NCI-H2196 treated with DMSO at 0.1 percent for 48 hours (cell line): ENCODE results near the gene RECQL5.

Source experiments
- DNase-seq: peaks from one replicate; lab custom pipeline; 2025; ENCODE audit not compliant: unreplicated experiment; lab: John Stamatoyannopoulos, UW

Gene RECQL5

GRCh38 chr17:75619506-75620431, 47.2 kb downstream of the RECQL5 start:
- no peak for DNase-seq

- DNase-seq = no peak
These were observed 49.3 kb downstream of the RECQL5 start for GRCh38 chr17:75617675-75618074.

- no peak for DNase-seq
These were observed 49.7 kb downstream of the RECQL5 start for GRCh38 chr17:75617218-75617617.

- no peak for DNase-seq
These were observed 50.3 kb downstream of the RECQL5 start for GRCh38 chr17:75616521-75617122.

- no peak for DNase-seq
These were observed 51.7 kb downstream of the RECQL5 start for GRCh38 chr17:75615301-75615700.

DNA sequence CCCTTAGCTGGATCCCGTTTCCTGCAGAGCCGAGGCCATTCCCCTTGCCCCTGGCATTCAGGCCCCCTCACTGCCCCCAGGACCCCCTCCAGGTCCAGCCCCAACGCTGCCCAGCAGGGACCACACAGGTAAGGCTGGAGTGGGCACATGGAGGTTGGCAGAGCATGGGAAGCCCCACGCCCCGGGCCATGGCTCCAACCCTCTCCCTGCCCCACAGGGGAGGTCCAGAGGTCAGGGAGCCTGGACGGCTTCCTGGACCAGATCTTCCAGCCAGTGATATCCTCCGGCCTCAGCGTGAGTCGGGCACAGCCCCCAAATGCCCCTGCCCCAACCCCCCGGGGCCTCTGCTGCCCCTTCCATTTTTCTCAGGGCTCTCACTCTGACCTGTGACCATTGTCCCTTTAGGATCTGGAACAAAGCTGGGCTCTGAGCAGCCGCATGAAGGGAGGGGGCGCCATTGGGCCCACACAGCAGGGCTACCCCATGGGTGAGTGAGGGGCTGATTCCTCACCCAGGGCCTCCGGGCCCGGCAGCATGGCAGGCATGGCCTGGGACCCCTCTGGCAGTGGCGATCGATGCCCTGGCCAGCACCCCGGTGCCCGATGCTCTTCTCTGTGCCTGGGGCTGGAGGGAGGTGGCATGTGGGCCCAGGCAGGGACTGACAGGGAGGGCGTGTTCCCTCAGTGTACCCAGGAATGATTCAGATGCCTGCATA, 52.2 kb downstream of the RECQL5 start:
- DNase-seq = no peak

GRCh38 chr17:75614006-75614405, 52.9 kb downstream of the RECQL5 start:
- no peak for DNase-seq

- DNase-seq = no peak
These were observed 53.9 kb downstream of the RECQL5 start for GRCh38 chr17:75612906-75613626.

DNA sequence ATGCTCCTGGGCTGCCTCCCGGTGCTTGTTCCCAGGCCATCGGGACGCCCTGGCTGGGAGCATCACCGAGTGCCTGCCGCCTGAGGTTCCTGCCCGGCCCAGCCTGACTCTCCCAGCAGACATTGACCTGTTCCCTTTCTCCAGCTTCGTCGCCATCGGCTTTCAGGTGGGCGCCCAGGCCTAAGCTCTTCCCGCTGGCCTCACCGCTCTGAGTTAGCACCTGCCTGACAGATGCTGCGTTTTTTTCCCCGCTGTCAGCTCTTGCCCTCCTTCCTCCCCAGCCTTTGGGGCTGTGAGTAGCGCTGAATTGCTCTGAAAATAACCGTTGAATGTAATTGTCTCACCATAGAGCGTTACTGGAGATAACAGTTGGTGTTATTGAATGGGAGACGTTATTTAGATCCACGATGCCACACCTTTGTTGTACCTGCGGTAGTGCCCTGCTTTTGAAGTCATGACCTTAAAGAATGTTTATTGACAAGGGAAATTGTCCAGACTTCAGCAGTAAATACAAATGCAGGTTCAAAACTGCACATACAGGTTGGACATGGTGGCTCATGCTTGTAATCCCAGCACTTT, 55.0 kb downstream of the RECQL5 start:
- no peak for DNase-seq

GRCh38 chr17:75610103-75610984, 56.6 kb downstream of the RECQL5 start:
- no peak for DNase-seq

DNA sequence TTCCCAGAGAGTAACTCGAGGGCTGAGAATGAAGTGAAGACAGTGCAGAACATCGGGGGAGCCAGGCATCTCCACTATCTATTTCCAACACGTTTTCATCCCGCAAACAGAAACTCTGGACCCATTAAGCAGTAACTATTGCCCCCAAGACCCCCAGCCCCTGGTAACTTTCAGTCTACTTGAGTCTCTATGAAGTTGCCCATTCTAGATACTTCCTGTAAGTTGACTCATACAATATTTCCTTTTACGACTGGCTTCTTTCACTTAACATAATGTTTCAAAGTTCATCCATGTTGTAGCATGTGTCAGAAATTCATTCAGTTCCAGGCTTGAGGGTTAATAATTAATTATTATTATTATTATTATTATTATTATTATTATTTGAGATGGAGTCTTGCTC, 59.9 kb downstream of the RECQL5 start:
- DNase-seq = no peak

DNA sequence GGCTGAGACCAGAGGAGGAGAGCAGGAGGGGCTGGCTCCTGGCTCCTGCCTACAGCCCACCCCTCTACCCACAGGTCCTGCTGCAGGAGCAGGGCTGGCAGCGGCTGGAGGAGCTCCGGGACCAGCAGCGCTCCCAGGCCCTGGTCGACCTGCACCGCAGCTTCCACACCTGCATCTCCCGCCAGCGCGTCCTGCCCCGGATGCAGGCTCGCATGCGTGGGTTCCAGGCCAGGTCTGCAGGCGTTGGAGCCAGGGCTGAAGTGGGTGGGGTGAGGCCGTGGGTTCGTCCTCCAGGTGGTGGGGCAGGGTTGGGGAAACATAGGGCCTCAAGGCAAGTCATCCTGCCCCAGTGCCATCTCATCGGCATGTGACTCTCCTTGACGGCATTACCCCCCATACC, 61.2 kb downstream of the RECQL5 start:
- no peak for DNase-seq

GRCh38 chr17:75604034-75604695, 62.8 kb downstream of the RECQL5 start:
- no peak for DNase-seq

DNA sequence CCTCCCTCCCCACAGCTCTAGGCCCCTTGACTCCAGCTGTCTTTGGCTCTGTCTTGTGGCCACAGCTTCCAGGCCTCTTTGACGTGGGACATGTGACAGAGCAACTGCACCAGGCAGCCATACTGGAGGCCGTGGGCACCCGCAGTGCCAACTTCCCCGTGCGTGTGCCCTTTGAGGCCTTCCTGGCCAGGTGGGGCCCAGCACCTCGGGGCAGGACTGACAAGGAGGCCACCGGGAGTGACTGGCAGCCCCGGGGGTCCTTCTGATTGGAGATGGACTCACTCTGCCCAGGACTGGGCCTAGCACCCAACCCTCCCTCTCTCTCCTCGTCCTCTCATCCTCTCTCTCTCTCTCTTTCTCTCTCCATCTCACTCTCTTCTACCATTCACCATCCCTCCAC, 63.8 kb downstream of the RECQL5 start:
- no peak for DNase-seq

- no peak for DNase-seq
These were observed 64.3 kb downstream of the RECQL5 start for GRCh38 chr17:75602644-75603043.

DNA sequence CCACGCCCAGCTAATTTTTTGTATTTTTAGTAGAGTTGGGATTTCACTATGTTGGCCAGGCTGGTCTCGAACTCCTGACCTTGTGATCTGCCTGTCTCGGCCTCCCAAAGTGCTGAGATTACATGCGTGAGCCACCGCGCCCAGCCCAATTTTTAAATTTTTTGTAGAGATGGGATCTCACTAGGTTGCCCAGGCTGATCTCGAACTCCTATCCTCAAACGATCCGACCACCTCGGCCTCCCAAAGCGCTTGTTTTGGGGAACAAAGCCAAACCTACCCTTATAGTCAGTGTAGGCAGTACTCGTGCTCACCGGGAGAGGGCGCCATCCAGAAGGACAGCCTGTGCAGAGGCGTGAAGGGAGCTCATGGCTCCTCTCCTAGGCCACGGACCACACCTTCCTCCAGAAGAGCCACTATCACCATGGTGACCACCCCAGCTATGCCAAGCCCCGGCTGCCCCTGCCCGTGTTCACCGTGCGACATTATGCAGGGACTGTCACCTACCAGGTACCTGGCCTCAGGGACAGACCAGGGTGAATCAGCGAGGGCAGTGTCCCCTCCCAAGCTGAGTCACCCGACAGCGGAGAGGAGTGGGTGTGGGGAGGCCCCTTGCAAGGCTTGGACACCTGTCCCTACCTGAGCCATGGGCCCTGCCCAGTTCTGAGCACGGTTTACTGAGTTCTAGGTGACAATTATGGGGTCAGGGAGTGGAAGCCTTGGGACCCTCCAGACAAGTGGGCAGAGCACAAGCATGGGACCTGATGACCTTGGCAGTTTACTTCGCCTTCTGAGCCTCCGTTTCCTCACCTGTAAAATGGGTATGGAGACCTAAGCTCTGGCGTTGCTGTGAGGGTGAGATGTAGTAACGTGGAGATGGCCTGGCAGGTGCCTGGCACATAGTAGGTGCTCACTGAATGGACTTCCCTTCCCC, 65.6 kb downstream of the RECQL5 start:
- peak; percentile 24 for DNase-seq

GRCh38 chr17:75596320-75597087, 70.5 kb downstream of the RECQL5 start:
- no peak for DNase-seq

DNA sequence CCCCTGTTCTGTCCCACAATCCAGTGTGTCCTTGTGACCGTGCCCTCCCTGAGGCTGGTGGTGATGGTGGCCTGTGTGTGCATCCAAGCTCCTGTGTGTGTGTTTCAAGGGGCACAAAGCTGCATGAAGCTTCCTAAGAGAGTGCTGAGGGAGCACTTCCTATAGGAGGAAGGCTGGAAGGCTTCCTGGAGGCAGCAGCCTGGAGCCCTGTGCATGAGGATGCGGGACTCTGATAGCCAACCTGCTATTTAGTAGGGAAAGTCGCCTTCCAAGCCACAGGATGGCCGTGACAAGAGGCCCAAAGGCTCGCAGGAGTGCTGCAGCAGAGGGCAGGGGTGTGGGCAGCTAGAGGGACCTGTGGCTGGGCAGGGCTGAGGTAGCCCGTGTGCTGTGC, 71.0 kb downstream of the RECQL5 start:
- DNase-seq = no peak
